Tibial artery (tissue), 4 donors: ENCODE measurements around the gene RBM47.
"Not testable (repeated sequence)": the region's sequence is repeated elsewhere in the genome, so short reads cannot be mapped to it uniquely, and the experiment has no call there.

ENCODE experiments used
- DNase-seq, 2 donors: peaks; one replicate each; pipeline ENCODE4 v3.0.0-alpha.2; 2019
- H3K27ac ChIP-seq, 2 donors: fragments of 200-600 bp; sonication (generic) in 1 of 2; 1 replicate in 1 of 2; 2 replicates in 1 of 2; pipeline ENCODE4 v1.5.1; 2018 to 2019; ENCODE audit warnings: mild to moderate bottlenecking in 1 of 2
- H3K27me3 ChIP-seq, 2 donors: fragments of 200-600 bp; sonication (generic) in 1 of 2; one replicate each; pipeline versions ENCODE4 v1.5.1 to v1.6.0; 2016 to 2019
- H3K36me3 ChIP-seq, 3 donors: fragments of 200-600 bp; sonication (generic) in 2 of 3; one replicate each; pipeline ENCODE4 v1.5.1; 2016 to 2019; ENCODE audit warnings: mild to moderate bottlenecking in 2 of 3
- H3K4me1 ChIP-seq, 4 donors: fragments of 200-600 bp; sonication (generic) in 2 of 4; 1 replicate in 3 of 4; 2 replicates in 1 of 4; pipeline ENCODE4 v1.5.1; 2016 to 2019
- H3K4me3 ChIP-seq, 2 donors: fragments of 200-600 bp; sonication (generic) in 1 of 2; 1 replicate in 1 of 2; 2 replicates in 1 of 2; pipeline ENCODE4 v1.5.1; 2018 to 2019; ENCODE audit warnings: mild to moderate bottlenecking in 2 of 2
- H3K9me3 ChIP-seq, 3 donors: fragments of 200-600 bp; sonication (generic) in 1 of 3; one replicate each; pipeline ENCODE4 v1.5.1; 2016 to 2019
- intact Hi-C: fragments of 100-400 bp; cut with DNase I; formaldehyde crosslinking; loops from one replicate; pipeline ENCODE4 v1.15.0; 2023; ENCODE audit warnings: low total_unique reads
- TF ChIP-seq, protein P1 (sequence below), 2 experiments: fragments of 200-600 bp in 1 of 2; fragments of 450-650 bp in 1 of 2; IDR thresholded peaks; one replicate each; pipeline ENCODE4 v1.5.1; 2017 to 2019; ENCODE audit warnings: antibody characterized with exemption in 2 of 2, mild to moderate bottlenecking in 1 of 2, moderate library complexity in 1 of 2

The RBM47 gene

DNA sequence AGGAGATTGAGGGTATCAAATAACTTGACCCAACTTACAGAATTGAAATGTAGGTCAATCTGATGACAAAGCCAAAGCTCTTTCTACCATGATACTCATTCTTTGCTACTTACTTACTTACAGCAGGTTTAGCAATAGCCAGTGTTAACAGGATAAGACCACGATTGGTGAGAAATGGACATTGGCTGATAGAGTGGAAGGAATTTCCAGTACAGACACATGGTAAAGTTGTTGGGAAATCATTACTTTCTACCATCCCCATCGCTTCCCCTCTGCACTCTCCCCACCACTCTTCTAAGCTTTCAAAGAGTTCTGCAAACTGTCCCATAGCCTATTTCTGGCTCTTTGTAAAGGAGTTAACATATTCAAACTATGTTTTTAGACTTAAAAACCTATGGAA is 174.8 kb downstream of the RBM47 start:
- H3K4me1 ChIP-seq: no peaks in the 10 kb centered on the region
- DNase-seq: no peak
- intact Hi-C loops: no loop called here
- H3K27me3 ChIP-seq: no peaks in the 10 kb centered on the region
- H3K27ac ChIP-seq: no peak overlapping the region
- H3K36me3 ChIP-seq: no peaks in the 10 kb centered on the region
- H3K4me3 ChIP-seq: no peak overlapping the region
- TF ChIP-seq, protein P1, sequence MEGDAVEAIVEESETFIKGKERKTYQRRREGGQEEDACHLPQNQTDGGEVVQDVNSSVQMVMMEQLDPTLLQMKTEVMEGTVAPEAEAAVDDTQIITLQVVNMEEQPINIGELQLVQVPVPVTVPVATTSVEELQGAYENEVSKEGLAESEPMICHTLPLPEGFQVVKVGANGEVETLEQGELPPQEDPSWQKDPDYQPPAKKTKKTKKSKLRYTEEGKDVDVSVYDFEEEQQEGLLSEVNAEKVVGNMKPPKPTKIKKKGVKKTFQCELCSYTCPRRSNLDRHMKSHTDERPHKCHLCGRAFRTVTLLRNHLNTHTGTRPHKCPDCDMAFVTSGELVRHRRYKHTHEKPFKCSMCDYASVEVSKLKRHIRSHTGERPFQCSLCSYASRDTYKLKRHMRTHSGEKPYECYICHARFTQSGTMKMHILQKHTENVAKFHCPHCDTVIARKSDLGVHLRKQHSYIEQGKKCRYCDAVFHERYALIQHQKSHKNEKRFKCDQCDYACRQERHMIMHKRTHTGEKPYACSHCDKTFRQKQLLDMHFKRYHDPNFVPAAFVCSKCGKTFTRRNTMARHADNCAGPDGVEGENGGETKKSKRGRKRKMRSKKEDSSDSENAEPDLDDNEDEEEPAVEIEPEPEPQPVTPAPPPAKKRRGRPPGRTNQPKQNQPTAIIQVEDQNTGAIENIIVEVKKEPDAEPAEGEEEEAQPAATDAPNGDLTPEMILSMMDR (IDR thresholded peaks at IDR 0.05): no peak
- no peaks in the 10 kb centered on the region for H3K9me3 ChIP-seq

DNA sequence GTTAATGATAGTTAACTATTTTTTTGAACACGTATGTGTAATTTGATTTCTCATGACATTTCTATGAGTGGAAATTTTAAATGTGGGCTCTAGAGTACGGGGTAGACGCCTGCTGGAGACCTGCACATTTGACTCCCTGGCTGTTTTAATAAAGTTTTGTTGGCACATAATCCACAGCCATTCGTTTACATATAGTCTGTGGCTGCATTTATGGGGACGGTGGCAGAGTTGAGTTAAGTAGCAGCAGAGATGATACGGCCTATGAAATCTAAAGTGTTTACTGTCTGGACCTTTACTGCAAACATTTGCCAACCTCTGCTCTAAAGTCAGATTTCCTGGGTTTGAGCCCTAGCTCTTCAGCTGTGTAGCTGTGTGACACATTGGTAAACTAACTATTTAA is 175.8 kb downstream of the RBM47 start:
- Histone ChIP-seq H3K9me3 (no peaks in the 10 kb centered on the region), H3K4me3 (no peak overlapping the region), H3K27me3 (no peaks in the 10 kb centered on the region), H3K36me3 (no peaks in the 10 kb centered on the region), H3K27ac (no peak overlapping the region), H3K4me1 (no peaks in the 10 kb centered on the region)
- TF ChIP-seq, protein P1 (IDR thresholded peaks at IDR 0.05): no peak
- intact Hi-C loops: no loop called here
- DNase-seq: no peak

DNA sequence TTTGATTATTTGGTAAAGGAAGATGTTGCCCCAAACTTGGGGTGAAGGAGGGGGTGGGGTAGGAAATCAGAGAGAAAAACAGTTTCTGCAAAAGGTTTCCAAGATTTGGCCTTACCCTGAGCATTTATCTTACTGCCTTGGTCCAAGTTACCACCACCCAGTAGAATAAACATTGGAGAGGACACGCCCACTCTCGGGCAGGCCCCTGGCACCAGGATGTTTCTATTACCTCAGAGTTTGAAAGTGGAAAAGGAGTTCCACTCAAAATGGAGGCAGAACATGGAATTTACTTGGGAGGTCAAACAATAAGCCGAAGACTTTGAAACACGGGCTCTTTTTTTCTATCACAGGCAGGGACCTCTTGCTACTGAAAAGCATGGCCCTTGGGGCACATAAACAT is 180.8 kb downstream of the RBM47 start:
- TF ChIP-seq, protein P1 (IDR thresholded peaks at IDR 0.05): no peak
- intact Hi-C loops: no loop called here
- no peaks in the 10 kb centered on the region for H3K36me3 ChIP-seq
- no peaks in the 10 kb centered on the region for H3K27me3 ChIP-seq
- no peaks in the 10 kb centered on the region for H3K9me3 ChIP-seq
- H3K4me1 ChIP-seq: no peaks in the 10 kb centered on the region
- no peak overlapping the region for H3K27ac ChIP-seq
- no peak for DNase-seq
- no peak overlapping the region for H3K4me3 ChIP-seq

DNA sequence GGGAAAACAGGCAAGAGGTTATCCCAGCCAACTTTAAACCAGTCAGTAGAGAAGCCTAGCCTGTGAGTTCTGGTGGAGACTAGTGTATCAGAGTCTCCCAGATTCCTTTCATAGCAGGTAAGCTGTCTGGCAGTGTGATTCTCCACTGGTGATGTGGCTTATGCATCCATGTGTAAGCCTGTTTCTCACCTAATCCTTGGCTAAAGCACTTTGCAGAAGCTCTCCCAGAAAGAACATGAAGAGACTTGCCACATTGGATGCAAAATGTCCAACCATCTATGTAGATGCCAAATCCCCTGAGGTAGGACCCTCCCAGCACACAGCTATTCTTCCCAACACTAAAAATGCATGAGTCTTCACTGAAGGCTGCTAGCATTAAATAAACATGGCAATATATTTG is 182.8 kb downstream of the RBM47 start:
- DNase-seq: no peak
- TF ChIP-seq, protein P1 (IDR thresholded peaks at IDR 0.05): no peak
- no peaks in the 10 kb centered on the region for H3K9me3 ChIP-seq
- no peaks in the 10 kb centered on the region for H3K36me3 ChIP-seq
- intact Hi-C loops: no loop called here
- no peaks in the 10 kb centered on the region for H3K4me1 ChIP-seq
- H3K27ac ChIP-seq: no peak overlapping the region
- H3K4me3 ChIP-seq: no peak overlapping the region
- no peaks in the 10 kb centered on the region for H3K27me3 ChIP-seq

GRCh38 chr4:40446261-40446750 is 183.4 kb downstream of the RBM47 start:
- H3K4me3 ChIP-seq, H3K9me3 ChIP-seq, H3K27ac ChIP-seq, DNase-seq, H3K36me3 ChIP-seq, H3K4me1 ChIP-seq, H3K27me3 ChIP-seq, intact Hi-C loops: not testable (repeated sequence)

DNA sequence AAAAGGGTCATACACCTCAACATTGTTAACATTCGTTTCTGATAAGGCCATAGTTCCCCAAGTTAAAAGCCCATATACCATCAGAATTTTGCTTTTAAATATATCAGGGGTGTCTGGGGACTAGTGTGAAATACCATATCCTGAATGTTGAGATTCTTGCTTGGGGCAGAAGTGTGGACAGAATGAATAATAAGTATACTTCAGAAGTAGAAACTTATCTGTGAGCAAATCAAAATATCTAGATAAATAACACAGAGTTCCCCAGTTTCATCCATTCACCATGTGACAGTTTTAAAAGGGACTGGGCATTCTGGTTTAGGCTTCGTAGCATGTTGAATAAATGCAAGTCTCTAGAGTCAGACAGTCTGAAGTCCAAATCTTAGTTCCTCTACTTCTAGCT is 184.0 kb downstream of the RBM47 start:
- no peaks in the 10 kb centered on the region for H3K27me3 ChIP-seq
- no peaks in the 10 kb centered on the region for H3K36me3 ChIP-seq
- no peak overlapping the region for H3K27ac ChIP-seq
- no peaks in the 10 kb centered on the region for H3K4me1 ChIP-seq
- DNase-seq: no peak
- intact Hi-C loops: no loop called here
- no peaks in the 10 kb centered on the region for H3K9me3 ChIP-seq
- TF ChIP-seq, protein P1 (IDR thresholded peaks at IDR 0.05): no peak
- H3K4me3 ChIP-seq: no peak overlapping the region
